IPS DF 6.9 (cell line): ENCODE results near the gene UVRAG.
"Not testable (repeated sequence)": the region's sequence is repeated elsewhere in the genome, so short reads cannot be mapped to it uniquely, and the experiment has no call there.

Experiments
- DNase-seq: peaks from one replicate; pipeline ENCODE4 v3.0.0-alpha.2; 2013; ENCODE audit warnings: low read depth, low spot score
- H3K27ac ChIP-seq: one replicate; pipeline ENCODE4 v1.5.1; 2013; ENCODE audit warnings: low read length, control low read depth
- H3K27me3 ChIP-seq: 2 replicates; pipeline ENCODE4 v1.6.1; 2013; ENCODE audit warnings: mild to moderate bottlenecking, low read length; ENCODE audit not compliant: control insufficient read depth, insufficient read depth
- H3K36me3 ChIP-seq: 2 replicates; pipeline ENCODE4 v1.6.1; 2013; ENCODE audit warnings: low read length; ENCODE audit not compliant: control insufficient read depth, insufficient read depth
- H3K4me1 ChIP-seq: 2 replicates; pipeline ENCODE4 v1.6.1; 2013; ENCODE audit warnings: low read length; ENCODE audit not compliant: control insufficient read depth, insufficient read depth
- H3K4me3 ChIP-seq: 2 replicates; pipeline ENCODE4 v1.5.1; 2013; ENCODE audit warnings: mild to moderate bottlenecking, low read length
- H3K9me3 ChIP-seq: 2 replicates; pipeline ENCODE4 v1.6.1; 2013; ENCODE audit warnings: low read length, inconsistent platforms; ENCODE audit not compliant: control insufficient read depth, insufficient read depth
- WGBS: extraction: QIAGEN DNeasy Blood & Tissue Kit; methylation state at CpG from one replicate; pipeline ENCODE4 v1.1.7; 2013; ENCODE audit warnings: mixed read lengths, missing lambda C conversion rate; ENCODE audit not compliant: insufficient read length, insufficient coverage; 5-methylcytosine and 5-hydroxymethylcytosine counted together

Gene UVRAG

DNA sequence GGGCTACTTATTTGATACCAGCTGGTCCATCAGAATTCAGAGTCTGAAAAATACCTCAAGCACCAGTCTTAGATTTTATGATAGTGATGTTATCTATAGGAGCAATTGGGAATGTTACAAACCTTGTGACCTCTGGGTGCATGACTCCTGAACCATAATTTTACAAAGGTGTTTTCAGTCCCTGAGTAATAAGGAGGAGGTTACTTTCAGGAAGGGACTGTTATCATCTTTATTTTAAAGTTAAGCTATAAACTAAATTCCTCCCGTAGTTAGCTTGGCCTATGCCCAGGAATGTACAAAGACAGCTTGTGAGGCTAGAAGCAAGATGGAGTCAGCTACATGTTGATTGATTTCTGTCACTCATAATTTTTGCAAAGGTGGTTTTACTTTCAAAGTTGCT, 101.9 kb downstream of the UVRAG start:
- no peaks in the 10 kb centered on the region for H3K9me3 ChIP-seq
- no peaks in the 10 kb centered on the region for H3K4me1 ChIP-seq
- no peaks in the 10 kb centered on the region for H3K36me3 ChIP-seq
- H3K27ac ChIP-seq = no peak overlapping the region
- H3K4me3 ChIP-seq = no peak overlapping the region
- no peaks in the 10 kb centered on the region for H3K27me3 ChIP-seq
- WGBS = no CpG with 5 or more reads among the region's 1 CpG
- DNase-seq = no peak

- Histone ChIP-seq H3K4me3 (no peak overlapping the region), H3K36me3 (no peaks in the 10 kb centered on the region), H3K27ac (no peak overlapping the region), H3K27me3 (no peaks in the 10 kb centered on the region), H3K9me3 (no peaks in the 10 kb centered on the region), H3K4me1 (no peaks in the 10 kb centered on the region)
- no peak for DNase-seq
- WGBS = no CpG with 5 or more reads among the region's 7 CpGs
These were observed 103.3 kb downstream of the UVRAG start for GRCh38 chr11:75918331-75918730.

DNA sequence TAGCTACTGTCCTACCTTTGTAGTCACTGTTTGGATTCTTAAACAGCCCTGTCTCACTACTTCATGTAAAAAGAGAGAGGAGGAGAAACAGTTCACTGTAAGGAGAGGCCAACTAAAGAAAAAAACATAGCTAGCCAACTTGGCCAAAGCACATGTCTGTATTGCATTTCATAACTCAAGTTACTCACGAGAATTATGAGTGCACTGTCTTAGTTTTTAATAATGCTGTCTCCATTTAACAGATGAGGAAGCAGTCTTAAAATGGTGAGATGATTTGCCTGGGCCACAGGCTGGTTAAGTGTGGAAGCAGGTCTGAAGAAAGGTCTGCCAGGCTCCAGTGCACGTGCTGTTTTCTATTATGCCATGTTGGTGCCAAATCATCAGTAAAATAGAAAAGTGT, 104.5 kb downstream of the UVRAG start:
- Histone ChIP-seq H3K27me3 (no peaks in the 10 kb centered on the region), H3K9me3 (no peaks in the 10 kb centered on the region), H3K4me1 (no peaks in the 10 kb centered on the region), H3K27ac (no peak overlapping the region), H3K36me3 (no peaks in the 10 kb centered on the region), H3K4me3 (no peak overlapping the region)
- no CpG with 5 or more reads among the region's 2 CpGs for WGBS
- no peak for DNase-seq

DNA sequence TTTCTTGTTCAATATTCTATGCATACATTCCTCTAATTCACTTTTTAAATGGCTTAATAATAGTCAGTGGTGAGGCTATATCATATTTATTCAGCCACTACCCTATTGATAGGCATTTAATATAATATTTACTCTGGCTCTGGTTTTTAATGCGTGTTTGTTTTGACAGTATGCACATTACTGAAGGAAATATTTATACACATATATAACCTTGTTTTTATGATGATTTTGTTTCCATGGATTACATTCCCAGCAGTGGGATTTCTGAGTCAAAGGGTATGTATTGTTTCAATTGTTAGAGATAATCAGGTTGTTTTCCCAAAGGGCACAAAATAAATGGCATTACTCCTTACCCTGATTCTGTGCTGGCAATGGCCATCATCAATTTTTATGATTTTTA, 105.8 kb downstream of the UVRAG start:
- no peaks in the 10 kb centered on the region for H3K36me3 ChIP-seq
- H3K4me3 ChIP-seq = no peak overlapping the region
- no CpG with 5 or more reads among the region's 1 CpG for WGBS
- H3K4me1 ChIP-seq = no peaks in the 10 kb centered on the region
- H3K27ac ChIP-seq = no peak overlapping the region
- no peaks in the 10 kb centered on the region for H3K27me3 ChIP-seq
- H3K9me3 ChIP-seq = no peaks in the 10 kb centered on the region
- DNase-seq = no peak

- Histone ChIP-seq H3K27me3 (no peaks in the 10 kb centered on the region), H3K9me3 (no peaks in the 10 kb centered on the region), H3K4me1 (no peaks in the 10 kb centered on the region), H3K27ac (no peak overlapping the region), H3K36me3 (no peaks in the 10 kb centered on the region), H3K4me3 (no peak overlapping the region)
- DNase-seq = no peak
- no CpG with 5 or more reads among the region's 3 CpGs for WGBS
These were observed 106.8 kb downstream of the UVRAG start for GRCh38 chr11:75921808-75922207.

DNA sequence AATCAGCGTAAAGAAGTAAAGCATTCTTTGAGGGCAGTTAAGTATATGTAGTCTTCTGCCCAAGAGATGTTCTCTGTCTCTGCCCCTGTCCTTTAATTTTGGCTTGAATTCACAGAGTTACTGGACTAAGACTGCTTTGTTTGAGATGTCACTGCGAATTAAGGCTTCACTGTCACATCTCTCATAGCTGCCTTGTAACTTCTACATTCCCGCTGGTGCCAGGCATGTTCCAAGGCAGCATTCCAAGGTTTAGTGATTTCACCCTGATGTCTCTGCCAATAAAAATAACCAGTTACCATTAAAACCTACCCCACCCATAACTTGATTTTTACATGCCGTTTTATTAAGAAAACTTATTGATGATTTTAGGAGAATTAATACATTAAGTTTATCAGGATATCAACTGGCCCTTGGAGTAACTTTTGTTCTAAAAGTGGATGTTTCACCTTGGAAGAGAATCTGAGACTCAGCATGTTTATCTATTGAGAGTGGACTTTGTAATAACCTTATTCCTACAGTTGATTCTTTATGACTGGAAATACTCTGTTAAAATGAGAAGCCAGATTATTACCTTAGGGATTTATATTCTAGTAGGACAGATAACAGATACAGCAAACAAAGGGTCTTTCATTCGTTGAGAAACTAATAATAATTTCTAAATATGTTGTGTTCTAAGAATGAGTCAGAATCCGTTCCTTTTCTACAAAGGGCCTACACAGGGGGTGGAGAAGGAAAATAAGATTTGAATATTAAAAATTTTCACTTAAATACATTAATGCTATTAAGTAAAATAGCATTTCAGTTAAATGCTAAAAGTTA, 110.2 kb downstream of the UVRAG start:
- Histone ChIP-seq H3K4me3 (no peak overlapping the region), H3K27me3 (no peaks in the 10 kb centered on the region), H3K4me1 (no peaks in the 10 kb centered on the region), H3K9me3 (no peaks in the 10 kb centered on the region), H3K36me3 (no peaks in the 10 kb centered on the region), H3K27ac (no peak overlapping the region)
- WGBS = 100% methylated on average over 1 of the region's 6 CpGs
- DNase-seq = no peak

DNA sequence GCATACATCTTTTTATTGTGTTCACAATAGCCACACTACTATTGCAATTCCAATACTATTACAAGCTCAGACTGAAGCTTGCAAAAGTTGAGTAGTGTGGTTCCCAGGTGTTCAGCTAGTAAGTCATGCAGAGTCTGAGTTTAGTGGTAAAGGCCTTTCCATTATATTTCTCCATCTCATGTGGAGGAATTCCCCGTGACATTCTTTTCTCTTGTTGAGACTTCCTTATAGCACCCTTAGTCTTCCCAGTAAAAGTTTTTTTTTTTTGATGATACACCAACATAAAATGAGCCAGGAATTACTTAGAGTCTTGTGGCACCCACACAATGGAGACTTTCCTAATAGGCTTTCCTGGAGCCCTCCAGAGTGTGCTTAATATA, 110.8 kb downstream of the UVRAG start:
- DNase-seq = no peak
- Histone ChIP-seq H3K9me3 (no peaks in the 10 kb centered on the region), H3K36me3 (no peaks in the 10 kb centered on the region), H3K4me3 (no peak overlapping the region), H3K27ac (no peak overlapping the region), H3K4me1 (no peaks in the 10 kb centered on the region), H3K27me3 (no peaks in the 10 kb centered on the region)
- no CpG with 5 or more reads among the region's 1 CpG for WGBS

DNA sequence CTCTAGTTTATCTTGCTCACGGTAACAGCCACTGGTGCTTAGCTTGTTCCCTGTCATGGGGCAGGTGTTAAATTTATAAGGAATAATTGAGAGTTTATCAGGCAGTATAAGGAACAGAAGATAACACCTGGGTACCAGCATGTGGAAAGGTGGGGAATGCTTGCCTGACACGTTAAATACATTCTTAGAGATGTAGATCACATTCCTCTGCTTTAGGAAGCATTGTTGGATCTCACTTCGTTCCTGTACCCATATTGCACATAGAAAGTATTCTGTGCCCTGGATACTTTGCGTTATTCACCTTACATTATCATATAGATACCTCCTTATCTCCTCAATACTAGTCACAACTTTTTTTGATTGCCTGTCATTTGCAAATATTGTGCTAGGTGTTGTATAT, 114.7 kb downstream of the UVRAG start:
- no CpG with 5 or more reads among the region's 4 CpGs for WGBS

GRCh38 chr11:75930534-75930933, 115.5 kb downstream of the UVRAG start:
- Histone ChIP-seq H3K27ac (no peak overlapping the region), H3K4me3 (no peak overlapping the region), H3K27me3 (no peaks in the 10 kb centered on the region), H3K36me3 (no peaks in the 10 kb centered on the region), H3K9me3 (no peaks in the 10 kb centered on the region), H3K4me1 (no peaks in the 10 kb centered on the region)
- WGBS = 100% methylated on average over 1 of the region's 5 CpGs
- DNase-seq = no peak

More for the DNA sequence above, 114.7 kb downstream of the UVRAG start:
- H3K4me1 ChIP-seq = no peaks in the 10 kb centered on the region
- DNase-seq = no peak
- H3K36me3 ChIP-seq = no peaks in the 10 kb centered on the region
- H3K4me3 ChIP-seq = no peak overlapping the region
- H3K27me3 ChIP-seq = no peaks in the 10 kb centered on the region
- H3K27ac ChIP-seq = no peak overlapping the region
- no peaks in the 10 kb centered on the region for H3K9me3 ChIP-seq

DNA sequence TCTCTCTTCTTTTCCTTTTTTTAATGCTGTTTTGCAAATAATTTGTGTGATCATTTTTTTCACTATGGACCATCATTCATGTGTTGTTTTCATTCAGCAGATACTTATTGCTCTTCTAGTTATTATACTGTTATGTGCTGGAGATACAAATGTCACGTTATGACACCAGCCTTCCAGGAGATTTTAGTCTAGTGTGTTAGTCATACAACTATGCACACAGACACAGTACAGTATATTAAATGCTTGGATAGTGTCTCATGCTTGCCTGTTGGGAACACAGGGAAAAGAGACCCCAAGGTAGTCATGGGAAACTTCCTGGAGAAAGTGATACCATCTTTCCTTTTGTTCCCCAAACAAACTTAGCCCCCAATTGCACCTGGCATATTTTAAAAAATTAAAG, 116.1 kb downstream of the UVRAG start:
- WGBS = no CpG with 5 or more reads among the region's 1 CpG
- Histone ChIP-seq H3K9me3 (no peaks in the 10 kb centered on the region), H3K36me3 (no peaks in the 10 kb centered on the region), H3K4me1 (no peaks in the 10 kb centered on the region), H3K27me3 (no peaks in the 10 kb centered on the region), H3K27ac (no peak overlapping the region), H3K4me3 (no peak overlapping the region)
- no peak for DNase-seq

GRCh38 chr11:75933736-75934135, 118.7 kb downstream of the UVRAG start:
- not testable (repeated sequence) for H3K4me1 ChIP-seq, H3K27ac ChIP-seq, H3K9me3 ChIP-seq, H3K27me3 ChIP-seq, H3K36me3 ChIP-seq, DNase-seq, H3K4me3 ChIP-seq
- WGBS = no CpG with 5 or more reads among the region's 1 CpG
